GM19372 (cell line): ENCODE measurements around the gene TOR2A.
"Not testable (repeated sequence)": the region's sequence is repeated elsewhere in the genome, so short reads cannot be mapped to it uniquely, and the experiment has no call there.

Source experiments
- ATAC-seq: cut with Tn5 transposase; IDR thresholded peaks from one replicate; pipeline ENCODE4 v1.9.1; 2021; ENCODE audit warnings: mild to moderate bottlenecking, low read depth, moderate library complexity; ENCODE audit not compliant: unreplicated experiment

The TOR2A gene

GRCh38 chr9:127734747-127735529, at the start of gene TOR2A:
TSS of gene TOR2A (minus strand) at chr9:127735294. CDS start at chr9:127735270, 24 bp downstream.
- ATAC-seq, result peak; percentile 83

DNA sequence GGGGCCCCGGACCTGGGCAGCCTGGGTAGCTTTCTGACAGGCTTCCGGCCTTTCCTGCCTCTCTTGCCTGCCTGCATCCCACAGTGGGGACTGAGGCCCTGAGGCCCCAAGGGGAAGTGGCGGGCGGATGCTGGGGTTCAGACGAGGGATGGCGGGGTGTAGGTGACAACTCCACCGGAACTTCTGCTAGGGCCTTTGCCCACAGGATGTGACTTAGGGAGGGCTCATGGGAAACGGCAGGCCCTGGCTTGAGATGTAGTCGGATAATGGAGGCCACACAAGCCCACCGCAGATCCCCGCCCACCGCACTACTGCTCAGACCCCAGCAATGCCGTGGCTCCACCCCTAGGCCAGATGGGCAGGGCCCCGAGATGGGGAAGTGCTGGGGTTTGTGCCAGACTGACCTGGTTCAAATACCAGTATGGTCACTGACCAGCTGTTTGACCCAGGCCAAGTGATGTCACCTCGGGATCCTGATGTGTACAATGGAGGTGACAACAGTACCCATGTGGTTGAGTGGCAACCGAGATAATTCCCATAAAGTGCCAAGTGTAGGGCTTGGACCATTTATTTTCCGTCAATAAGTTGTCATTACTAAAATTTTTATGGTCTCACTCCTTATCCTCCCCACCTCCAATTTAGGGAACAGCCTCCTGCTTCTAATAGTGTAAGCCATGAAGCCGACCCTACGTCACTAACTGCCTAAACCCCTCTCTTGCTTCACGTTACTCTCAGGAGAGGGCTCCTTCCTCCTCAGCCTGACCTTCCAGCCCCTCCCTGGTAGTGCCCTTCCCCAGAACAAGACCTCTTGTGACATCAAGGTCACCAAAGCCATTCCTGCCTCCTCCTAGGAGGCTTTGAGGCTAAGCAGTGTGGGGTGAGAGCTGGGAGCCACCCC, 48.3 kb upstream of the TOR2A start:
- ATAC-seq, result no peak

DNA sequence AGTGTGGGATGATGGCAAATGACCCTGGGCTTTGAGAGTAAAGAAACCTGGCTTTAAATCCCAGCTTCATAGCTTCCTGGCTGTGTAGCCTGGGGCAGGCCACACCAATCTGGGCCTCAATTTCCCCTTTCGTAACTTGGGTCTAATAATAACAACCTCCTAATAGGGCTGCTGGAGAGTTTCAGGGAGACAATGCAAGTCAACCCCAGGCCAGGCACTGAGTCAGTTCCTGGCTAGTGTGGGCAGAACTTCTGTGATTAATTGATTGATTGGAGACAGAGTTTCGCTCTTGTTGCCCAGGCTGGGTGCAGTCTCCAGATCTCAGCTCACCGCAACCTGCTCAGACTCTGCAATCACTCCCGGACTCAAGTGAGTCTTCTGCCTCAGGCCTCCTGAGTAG, 46.7 kb upstream of the TOR2A start:
- ATAC-seq, result no peak

DNA sequence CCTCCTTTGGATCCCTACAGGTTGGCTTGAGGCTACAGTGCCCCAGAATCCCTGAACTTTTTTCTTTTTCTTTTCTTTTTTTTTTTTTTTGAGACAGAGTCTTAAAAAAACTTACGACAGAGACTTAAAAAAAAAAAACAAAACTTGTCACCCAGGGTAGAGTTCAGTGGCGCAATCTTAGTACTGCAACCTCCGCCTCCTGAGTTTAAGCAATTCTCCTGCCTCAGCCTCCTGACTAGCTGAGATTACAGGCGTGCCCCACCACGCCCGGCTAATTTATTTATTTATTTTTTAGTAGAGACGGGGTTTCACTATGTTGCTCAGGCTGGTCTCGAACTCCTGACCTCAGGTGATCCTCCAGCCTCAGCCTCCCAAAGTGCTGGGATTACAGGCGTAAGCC, 45.8 kb upstream of the TOR2A start:
- not testable (repeated sequence) for ATAC-seq

DNA sequence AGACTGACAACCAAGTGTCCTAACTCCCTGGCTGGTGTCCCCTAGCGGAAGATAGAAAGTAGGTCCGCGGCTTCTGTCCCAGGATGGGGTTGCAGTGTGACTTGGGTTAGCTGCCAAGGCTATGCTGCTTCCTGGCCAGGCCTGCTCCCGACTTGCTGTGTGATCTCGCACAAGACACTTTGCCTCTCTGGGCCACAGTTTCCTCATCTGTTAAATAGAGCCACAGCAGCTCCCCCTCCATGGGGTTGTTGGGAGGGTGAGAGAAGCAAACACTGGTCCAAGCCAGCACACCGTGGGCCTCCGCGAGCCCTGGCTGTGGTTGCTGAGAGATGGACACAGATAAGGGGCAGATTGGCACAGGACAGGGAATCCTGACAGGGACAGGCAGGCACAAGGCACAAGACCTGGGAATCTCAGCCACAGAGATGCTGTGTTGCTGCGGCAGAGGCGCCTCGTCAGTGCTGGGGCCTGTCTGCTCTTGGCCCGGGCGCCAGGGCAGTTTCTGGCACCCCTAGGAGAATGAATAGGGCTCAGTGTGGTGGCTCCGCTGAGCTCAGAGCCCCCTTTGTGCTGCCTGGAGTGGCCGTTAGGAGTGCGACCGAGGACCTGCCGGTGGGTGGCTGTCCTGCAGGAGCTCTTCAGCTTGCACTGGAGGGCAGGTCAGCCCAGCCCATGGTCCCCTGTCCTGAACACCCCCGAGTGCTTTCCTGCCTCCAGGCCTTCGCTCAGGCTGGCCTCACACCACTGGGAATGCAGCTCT, 45.2 kb upstream of the TOR2A start:
- ATAC-seq, result no peak

DNA sequence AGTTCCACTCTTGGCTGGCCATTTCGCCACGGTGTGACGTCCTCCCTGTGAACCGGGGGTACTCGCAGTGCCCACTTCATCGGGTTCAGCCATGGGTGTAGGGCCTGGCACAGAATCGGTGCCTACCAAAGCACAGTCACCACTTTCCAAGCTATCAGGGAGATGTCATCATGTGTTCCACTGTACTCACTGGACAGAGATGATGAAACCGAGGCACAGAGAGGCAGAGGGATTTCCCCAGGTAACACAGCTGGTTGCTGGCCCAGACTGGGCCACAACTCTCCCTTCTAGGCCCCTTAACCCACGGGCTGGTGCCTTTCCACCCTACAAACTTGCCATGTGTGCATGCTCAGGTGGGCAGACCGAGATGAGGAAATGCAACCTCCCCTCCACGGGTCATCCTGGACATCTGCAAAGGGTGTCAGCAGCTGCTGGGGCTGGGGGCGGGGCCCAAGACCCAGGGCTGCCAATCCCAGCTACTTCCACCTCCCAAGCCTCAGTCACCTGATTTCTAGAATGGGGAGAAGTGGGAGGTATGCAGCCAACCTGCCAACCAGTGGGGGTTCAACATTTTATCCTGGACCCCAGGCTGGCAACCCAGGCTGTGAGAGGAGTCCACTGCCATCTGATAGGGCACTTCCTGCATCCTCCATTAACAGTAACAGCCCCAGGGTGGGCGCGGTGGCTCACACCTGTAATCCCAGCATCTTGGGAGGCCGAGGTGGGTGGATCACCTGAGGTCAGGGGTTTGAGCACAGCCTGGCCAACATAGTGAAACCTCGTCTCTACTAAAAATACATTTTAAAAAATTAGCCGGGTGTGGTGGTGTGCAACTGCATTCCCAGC, 44.3 kb upstream of the TOR2A start:
- ATAC-seq, result no peak

GRCh38 chr9:127778280-127779135, 43.4 kb upstream of the TOR2A start, which contains the start of gene SH2D3C:
TSS of gene SH2D3C (minus strand) at chr9:127778666. CDS start at chr9:127778627, 39 bp downstream.
- peak; percentile 39 for ATAC-seq

GRCh38 chr9:127777368-127777980, 42.4 kb upstream of the TOR2A start:
- no peak for ATAC-seq

DNA sequence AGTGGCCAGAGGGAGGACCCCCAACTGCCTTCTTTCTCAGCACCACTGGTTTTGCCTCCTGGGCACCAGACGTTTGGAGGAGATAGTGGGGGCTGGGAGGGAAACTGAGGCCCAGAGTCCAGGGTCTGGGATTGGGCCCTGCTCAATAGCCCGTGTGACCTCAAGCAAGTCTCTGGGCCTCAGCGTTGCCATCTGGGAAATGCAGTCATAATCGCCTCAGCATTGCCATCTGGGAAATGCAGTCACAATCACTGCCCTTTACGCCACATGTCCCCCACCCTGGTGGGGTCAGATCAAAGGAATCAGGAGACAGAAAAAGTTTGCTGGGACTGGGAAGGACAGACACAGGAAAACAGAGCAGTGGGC, 41.8 kb upstream of the TOR2A start:
- no peak for ATAC-seq

DNA sequence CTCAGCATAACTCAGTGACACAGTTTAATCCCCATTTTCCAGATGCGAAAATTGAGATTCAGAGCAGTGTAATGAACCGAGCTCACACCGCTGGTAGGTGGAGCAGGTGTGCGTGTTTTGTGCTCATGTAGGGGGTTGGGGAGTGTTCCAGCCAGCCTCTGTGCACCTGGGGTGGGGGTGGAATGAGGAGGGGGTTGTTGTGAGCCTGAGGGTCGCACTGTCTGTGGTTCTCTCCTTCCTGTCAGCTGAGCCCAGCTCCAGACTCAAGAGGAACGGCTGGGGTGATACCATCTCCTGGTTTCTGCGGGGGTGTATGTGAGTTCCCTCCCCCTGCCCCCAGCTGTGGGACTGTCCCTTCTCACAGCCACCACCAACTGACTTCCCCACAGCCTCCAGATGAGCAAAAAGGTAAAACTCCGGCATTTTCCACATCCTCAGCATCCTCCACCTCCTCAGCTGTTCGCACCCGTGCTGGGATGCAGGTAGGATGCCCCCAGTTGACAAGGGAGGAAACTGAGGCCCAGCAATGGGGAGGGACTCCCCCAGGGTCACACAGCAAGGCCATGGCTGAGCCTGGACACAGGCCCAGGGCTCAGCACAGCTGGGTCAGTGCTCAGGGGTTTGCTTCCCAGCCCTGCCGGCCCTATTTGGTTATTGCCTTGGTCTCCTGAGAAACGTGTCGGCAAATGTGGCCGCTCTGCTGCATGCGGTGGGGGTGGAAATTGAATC, 41.3 kb upstream of the TOR2A start:
- no peak for ATAC-seq

GRCh38 chr9:127773981-127774380, 38.9 kb upstream of the TOR2A start:
- no peak for ATAC-seq

DNA sequence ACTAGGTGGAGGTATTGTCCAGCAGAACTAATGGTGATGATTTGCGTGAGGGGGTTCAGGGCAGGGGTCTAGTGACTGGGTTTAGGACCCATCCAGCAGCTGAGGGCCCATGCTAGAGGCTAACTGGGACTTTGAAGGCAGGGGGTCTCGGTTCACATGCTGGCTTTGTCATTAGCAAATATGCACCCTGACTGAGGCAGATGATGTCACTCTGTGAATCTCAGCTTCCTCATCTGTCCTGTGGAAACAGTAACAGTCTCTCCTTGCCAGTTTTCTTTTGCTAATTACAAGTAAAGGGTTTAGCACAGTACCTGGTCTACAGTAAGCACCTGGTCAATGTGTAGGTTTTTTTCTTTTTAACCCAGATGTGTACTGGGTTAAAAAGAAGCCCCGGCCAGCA, 38.2 kb upstream of the TOR2A start:
- no peak for ATAC-seq

DNA sequence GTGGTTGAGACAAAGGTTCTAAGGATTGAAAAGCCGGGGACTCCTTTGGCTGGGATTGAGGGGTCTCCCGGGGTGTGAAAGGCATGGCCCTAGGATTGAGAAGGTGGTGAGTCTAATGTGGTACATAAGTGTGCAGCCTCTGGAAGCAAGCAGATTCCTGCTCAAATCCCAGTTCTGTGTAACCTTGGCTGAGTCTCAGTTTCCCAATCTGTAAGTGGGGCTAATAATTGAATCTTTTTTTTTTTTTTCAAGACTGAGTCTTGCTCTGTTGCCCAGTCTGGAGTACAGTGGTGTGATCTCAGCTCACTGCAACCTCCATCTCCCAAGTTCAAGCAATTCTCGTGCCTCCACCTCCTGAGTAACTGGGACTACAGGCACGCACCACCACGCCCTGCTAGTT, 37.5 kb upstream of the TOR2A start:
- no peak for ATAC-seq

DNA sequence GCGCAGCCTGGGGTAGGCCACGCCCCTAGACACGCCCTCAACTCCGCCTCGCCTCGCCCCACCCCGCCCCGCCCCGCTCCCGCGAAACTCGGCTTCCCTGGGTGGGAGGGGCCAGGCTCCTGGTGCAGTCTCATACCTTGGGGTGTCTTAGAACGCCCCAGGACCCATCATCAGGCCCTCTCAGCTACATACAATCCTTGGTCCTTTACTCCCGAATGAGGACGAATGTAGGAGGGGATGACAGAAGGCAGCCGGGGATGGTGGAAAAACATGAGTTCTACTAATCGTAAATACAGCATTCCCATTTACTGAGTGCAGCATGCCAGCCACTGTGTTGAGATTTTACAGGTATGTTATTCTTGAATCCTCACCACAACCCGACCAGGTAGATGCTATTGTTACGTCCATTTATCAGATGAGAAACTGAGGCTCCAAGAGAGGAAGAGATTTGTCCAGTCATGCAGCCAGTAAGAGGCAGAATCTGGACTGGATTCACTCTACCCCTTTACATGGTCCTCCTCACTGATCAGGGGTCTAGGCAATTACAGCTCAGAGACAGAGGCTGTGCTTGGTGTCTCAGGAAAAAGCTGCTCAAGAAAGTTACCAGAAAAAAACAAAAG, 36.6 kb upstream of the TOR2A start:
- no peak for ATAC-seq

GRCh38 chr9:127770905-127771569, 35.9 kb upstream of the TOR2A start:
- peak; percentile 86 for ATAC-seq

- no peak for ATAC-seq
Measured at GRCh38 chr9:127770583-127770904, 35.5 kb upstream of the TOR2A start.

- ATAC-seq, result no peak
Measured at GRCh38 chr9:127769929-127770582, 35.0 kb upstream of the TOR2A start.
